Astrocyte of the spinal cord (primary cell): Measurements from ENCODE around the gene TENM4.
A peak's percentile ranks its signal among the peaks of the same experiment; 100 is the strongest.

Experiments used
- DNase-seq: peaks from one replicate; pipeline ENCODE4 v3.0.0; 2011; ENCODE audit warnings: low read depth, low spot score
- H3K4me3 ChIP-seq: 2 replicates; pipeline ENCODE4 v1.5.1; 2011; ENCODE audit warnings: low read depth, mild to moderate bottlenecking, low read length, moderate library complexity
- CTCF ChIP-seq: IDR thresholded peaks from 2 replicates; pipeline ENCODE4 v1.5.1; 2012; ENCODE audit warnings: low read depth, mild to moderate bottlenecking, low read length, inconsistent platforms
- in situ Hi-C: cut with HindIII; loops from 2 replicates; pipeline ENCODE4 v1.10.0; 2017; ENCODE audit warnings: low sequenced_read_pairs

TENM4 gene

GRCh38 chr11:79086056-79086455, 354.8 kb downstream of the TENM4 start:
- in situ Hi-C loops: no loop called here
- no peak for DNase-seq
- H3K4me3 ChIP-seq: no peak overlapping the region
- no peak for TF ChIP-seq CTCF

DNA sequence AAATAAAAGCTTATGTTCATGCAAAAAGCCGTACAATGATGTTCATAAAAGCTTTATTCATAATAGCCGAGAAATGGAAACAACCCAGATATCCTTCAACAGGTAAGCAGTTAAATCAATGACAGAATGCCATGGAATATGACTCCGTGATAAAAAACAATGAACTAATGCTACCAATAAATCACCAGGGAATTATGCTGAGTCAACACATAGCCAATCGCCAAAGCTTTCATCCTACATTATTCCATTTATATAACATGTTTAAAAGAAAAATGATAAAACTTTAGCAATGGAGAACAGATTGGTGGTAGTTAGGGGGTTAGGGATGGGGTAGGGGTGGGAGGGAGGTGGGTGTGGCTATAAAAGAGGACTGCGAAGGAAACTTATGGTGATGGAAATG, 356.4 kb downstream of the TENM4 start:
- no peak for DNase-seq
- TF ChIP-seq CTCF: no peak
- in situ Hi-C loops: no loop called here
- no peak overlapping the region for H3K4me3 ChIP-seq

DNA sequence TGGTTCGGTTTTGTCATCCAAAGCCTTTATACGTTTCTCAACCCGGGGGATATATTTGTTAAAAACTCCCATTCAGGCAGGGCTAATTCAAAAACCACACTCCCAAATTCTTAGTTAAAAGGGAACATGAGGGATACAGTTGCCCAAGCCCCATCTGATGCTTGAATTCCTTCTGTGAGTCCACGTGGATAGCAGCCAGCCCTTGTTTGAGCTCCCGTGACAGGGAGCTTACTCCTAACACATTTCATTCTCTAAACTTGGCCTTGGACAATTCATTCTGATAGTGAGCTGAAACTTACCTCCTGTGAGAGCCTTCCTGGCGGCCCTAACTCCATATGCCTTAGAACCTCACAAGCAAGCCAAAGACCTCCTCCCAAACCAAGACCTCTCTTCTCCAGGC, 357.5 kb downstream of the TENM4 start:
- DNase-seq: no peak
- in situ Hi-C loops: no loop called here
- TF ChIP-seq CTCF: no peak
- no peak overlapping the region for H3K4me3 ChIP-seq

DNA sequence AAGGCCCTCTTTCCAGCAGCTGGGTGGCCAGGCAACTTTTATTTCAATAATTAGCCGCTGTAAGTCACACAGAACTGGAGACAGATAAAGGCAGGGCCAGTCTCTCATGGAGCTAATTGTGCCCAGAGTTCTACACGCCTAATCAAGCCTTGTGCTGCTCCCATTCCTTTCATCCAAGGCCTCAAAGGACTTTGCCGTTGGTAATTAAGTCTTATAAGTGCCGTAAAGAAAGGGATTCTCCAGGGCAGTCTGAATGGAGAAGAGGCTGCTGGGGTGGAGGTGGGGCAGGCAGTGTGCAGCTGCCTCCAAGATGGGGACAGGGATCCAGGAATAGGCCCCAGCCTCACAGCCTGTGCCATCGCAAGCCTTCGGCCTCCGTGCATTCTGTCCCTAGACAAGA, 357.9 kb downstream of the TENM4 start:
- no peak overlapping the region for H3K4me3 ChIP-seq
- in situ Hi-C loops: no loop called here
- no peak for TF ChIP-seq CTCF
- DNase-seq: no peak

GRCh38 chr11:79082280-79082679, 358.6 kb downstream of the TENM4 start:
- in situ Hi-C loops: no loop called here
- DNase-seq: no peak
- TF ChIP-seq CTCF: no peak
- no peak overlapping the region for H3K4me3 ChIP-seq

DNA sequence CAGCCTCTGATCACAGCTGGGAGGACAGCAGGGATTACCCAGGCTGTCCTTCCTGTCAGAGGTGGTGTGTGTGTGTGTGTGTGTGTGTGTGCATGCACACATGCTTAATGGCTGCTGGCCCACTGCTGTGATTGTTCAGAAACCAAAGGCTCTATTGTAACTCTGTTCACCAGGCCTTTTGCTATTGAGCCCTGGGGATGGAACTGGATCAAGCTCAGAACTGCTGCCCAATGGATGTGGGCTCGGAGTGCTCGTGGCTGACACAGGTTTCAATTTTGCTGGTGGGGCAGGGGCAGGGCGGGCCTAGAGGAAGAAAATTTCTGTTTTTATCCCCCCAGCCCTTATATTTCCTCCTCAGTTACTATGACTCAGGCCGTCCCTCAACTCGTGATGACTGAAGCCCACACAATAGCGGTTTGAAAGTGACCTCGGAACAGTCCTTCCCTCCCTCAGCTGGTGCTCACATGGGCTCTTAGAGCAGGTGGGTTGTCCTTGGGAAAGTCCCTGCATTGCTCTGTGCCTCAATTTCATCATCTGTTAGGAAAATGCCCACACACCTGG, 359.3 kb downstream of the TENM4 start:
- no peak for TF ChIP-seq CTCF
- in situ Hi-C loops: no loop called here
- DNase-seq: peak; percentile 62
- no peak overlapping the region for H3K4me3 ChIP-seq

GRCh38 chr11:79080551-79080950, 360.3 kb downstream of the TENM4 start:
- no peak for TF ChIP-seq CTCF
- no peak for DNase-seq
- in situ Hi-C loops: no loop called here
- no peak overlapping the region for H3K4me3 ChIP-seq
